ENCODE results near the gene RAB3A. TPM values are rescaled to one million over a fixed set of nuclear protein-coding genes. Genes with fewer than 3 reads are reported as not detected.

The RAB3A gene
- total RNA-seq, 1 experiment from 2014 or later = 10.6 TPM

- Histone ChIP-seq H3K9ac (ENCODE audit: low read length) (no peak overlapping the region), H3K4me1 (ENCODE audit: control insufficient read depth in 1 of 2, insufficient read depth in 2 of 2, low read length in 2 of 2) (peaks cover 19 to 30% of the 10 kb centered on the region in 2 experiments), H3K27ac (ENCODE audit: low read depth, low read length) (no peak overlapping the region), H3K79me2 (ENCODE audit: insufficient read depth, low read length) (no peaks in the 10 kb centered on the region), H3K9me2 (ENCODE audit: insufficient read depth) (no peaks in the 10 kb centered on the region), H3K4me2 (ENCODE audit: low read length) (no peak overlapping the region; the same call in 1 of the 2 replicates), H3K9me3 (ENCODE audit: control insufficient read depth in 1 of 2, insufficient read depth in 1 of 2, low read depth in 1 of 2, low read length in 2 of 2) (no peaks in the 10 kb centered on the region), H3K27me3 (ENCODE audit: insufficient read depth, low read length) (no peaks in the 10 kb centered on the region), H4K20me1 (ENCODE audit: insufficient read depth) (no peaks in the 10 kb centered on the region), H3K4me3 (replicated peaks in 1 of 2; ENCODE audit: low read depth in 1 of 2, low read length in 2 of 2) (no peak overlapping the region), H2AFZ (ENCODE audit: low read depth, low read length, poor library complexity, severe bottlenecking) (no peak overlapping the region), H3K36me3 (ENCODE audit: control insufficient read depth in 1 of 2, insufficient read depth in 2 of 2, low read length in 2 of 2) (no peaks in the 10 kb centered on the region)
- POLR2A ChIA-PET = interaction anchor here (1.0 to 1.5 kb wide), 3 partner anchors 11 to 27 kb away, joined by 3 to 4 read pairs (median 3); partner anchors contain the start of gene MPV17L2
- ATAC-seq (no peak), DNase-seq (ENCODE audit: low read depth, low spot score) (no peak)
- no TSS peak for BruUV-seq (replicated peaks)
- CTCF ChIA-PET = interaction anchor here (1.1 to 3.3 kb wide), 2 partner anchors 12 to 60 kb away, joined by 4 to 11 read pairs; no protein-coding TSS in a partner anchor
- RAD21 ChIA-PET (ENCODE audit: low non-redundant PET in 1 of 2, low total read pairs in 2 of 2, uncharacterized antibody in 2 of 2, unreplicated experiment in 2 of 2) = no interaction called here
- intact Hi-C loops (cut with micrococcal nuclease) = no loop called here
- TF ChIP-seq FOSL1 (IDR thresholded peaks at IDR 0.05; ENCODE audit: low read depth) (no peak), SRF (IDR thresholded peaks at IDR 0.05; ENCODE audit: low read depth) (no peak), EGR1 (IDR thresholded peaks at IDR 0.05; ENCODE audit: low read depth) (no peak), CBX3 (IDR thresholded peaks at IDR 0.05; ENCODE audit: low read depth) (no peak), YY1 (IDR thresholded peaks at IDR 0.05; ENCODE audit: extremely low read depth, insufficient replicate concordance, low read depth, low read length) (no peak), CEBPB (IDR thresholded peaks at IDR 0.05; ENCODE audit: low read depth) (no peak), JUND (IDR thresholded peaks at IDR 0.05) (no peak), EZH2 (IDR thresholded peaks at IDR 0.05) (no peak), EZH2phosphoT487 (IDR thresholded peaks at IDR 0.05; ENCODE audit: borderline replicate concordance) (no peak), MAX (IDR thresholded peaks at IDR 0.05) (no peak), SIN3A (IDR thresholded peaks at IDR 0.05; ENCODE audit: low read depth) (no peak), POLR2A (IDR thresholded peaks at IDR 0.05; ENCODE audit: borderline replicate concordance, extremely low read depth, insufficient read depth, insufficient read length) (no peak), TCF7L2 (IDR thresholded peaks at IDR 0.05; ENCODE audit: borderline replicate concordance, extremely low read depth, insufficient read depth, insufficient read length) (no peak)
These were observed 16.2 kb upstream of the RAB3A start for GRCh38 chr19:18219911-18220631.
